NOMO-1 (cell line): Measurements from ENCODE around the gene SFMBT2.
"Not testable (repeated sequence)": the region's sequence is repeated elsewhere in the genome, so short reads cannot be mapped to it uniquely, and the experiment has no call there.

Experiments used
- DNase-seq, 2 experiments: peaks; one replicate each; lab custom pipeline; 2025; ENCODE audit not compliant: unreplicated experiment in 2 of 2; lab: John Stamatoyannopoulos, UW

The SFMBT2 gene

GRCh38 chr10:7403620-7404019 lies 7.2 kb downstream of the SFMBT2 start:
- peak; percentile 13 to 54 for DNase-seq

GRCh38 chr10:7401782-7402181 lies 9.1 kb downstream of the SFMBT2 start:
- DNase-seq, result no peak

DNA sequence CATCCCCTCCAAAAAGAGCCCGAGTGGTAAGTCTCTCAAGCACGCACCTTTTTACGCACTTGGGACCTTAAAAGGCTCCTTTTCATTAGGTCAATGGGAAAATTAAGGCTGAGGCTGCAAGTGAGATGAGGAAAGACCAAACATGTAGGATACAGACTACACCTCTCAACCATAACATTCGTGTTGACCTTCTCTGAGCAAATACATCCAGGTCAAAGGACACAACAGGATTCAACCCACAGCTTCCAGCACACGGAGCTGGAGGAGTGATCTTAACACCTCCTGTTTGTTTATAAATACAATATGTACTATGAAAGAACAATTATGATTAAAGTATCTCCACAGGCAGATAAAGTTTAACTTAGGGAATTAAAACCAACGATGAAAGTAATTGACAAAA lies 9.7 kb downstream of the SFMBT2 start:
- no peak for DNase-seq

- DNase-seq, result no peak
These were observed 10.6 kb downstream of the SFMBT2 start for GRCh38 chr10:7400068-7400715.

DNA sequence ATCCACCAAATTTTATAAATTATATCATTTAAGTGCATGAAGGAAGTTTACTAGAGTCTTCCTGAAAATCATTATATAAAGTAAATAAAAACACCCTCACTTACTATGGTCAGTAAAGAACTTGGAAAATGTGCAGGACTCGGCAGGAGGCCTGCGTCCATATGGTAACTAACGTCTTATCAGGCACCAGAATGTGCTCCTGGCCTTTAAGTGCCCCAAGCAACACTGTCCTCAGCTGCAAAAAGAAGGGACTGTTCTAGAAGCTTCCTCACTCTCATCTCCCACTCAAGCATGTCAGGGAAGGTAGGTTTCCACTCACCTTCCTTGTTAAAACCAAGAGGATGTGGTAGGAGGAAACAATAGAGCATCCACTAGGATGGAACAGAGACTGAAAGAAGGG lies 11.3 kb downstream of the SFMBT2 start:
- DNase-seq, result no peak

DNA sequence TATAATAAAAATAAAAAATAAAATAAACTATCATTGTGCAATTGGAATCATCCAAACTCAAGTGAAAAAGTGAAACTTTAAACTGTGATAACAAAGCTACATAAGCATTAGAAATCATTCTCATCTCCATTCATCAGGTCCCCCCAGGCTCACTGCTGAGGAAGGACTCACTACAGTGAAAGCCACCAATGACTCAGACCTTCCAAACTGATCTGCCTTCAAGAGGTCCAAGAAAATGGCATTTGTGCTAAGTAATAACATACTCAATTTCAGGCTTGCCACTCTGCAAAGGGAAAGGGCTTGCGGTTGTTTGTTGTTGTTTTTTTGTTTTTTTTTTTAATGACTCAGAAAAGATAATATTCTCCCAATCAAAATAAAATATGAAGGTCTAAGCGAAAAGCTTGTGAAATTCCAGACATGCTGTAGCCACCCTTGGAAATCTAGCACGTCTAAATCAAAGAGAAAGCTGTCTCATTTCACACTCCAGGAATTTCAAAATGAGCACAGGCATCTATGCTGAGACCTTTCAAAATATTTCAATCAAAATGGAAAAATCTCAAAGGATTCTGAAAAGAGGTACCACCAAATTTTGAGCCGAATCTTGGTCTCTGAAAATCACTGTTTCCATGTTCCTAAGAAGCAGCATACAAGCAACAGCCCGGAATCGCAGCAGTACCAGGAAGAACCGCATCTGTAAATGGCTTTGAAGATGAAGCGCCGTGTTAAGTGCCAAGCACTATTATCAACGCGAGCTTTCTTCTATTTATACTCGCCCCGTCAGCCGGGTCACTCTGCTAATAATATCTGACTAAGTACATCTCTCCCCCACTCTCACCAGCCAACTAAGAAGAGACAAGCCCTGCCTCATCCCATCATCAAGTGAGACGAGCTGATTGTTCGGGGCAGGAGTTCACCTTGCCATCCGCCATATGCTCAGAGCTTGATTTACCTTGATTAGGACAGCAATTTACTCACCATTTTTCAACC lies 13.5 kb downstream of the SFMBT2 start:
- no peak for DNase-seq

GRCh38 chr10:7392301-7392700 lies 18.5 kb downstream of the SFMBT2 start:
- DNase-seq, result not testable (repeated sequence)

DNA sequence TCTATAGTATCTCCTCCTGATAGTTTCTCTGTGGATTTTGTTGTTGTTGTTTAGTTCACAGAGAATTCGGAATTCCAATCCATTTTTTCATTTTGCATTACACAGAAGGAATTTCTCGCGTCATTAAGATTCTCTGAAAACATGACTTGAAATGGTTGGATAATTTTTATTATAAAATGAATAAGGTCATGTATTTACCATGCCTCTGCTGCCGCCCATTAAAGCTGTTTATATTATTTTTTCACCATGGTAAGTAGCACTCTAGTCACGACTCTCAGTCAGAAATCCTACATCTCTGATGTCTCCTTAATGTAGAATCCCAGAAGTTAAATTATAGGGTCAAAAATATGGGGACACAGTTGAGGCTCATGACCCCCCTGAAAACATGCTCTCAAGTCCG lies 19.1 kb downstream of the SFMBT2 start:
- DNase-seq, result no peak

- not testable (repeated sequence) for DNase-seq
These were observed 20.1 kb downstream of the SFMBT2 start for GRCh38 chr10:7390689-7391110.

- DNase-seq, result no peak
These were observed 21.0 kb downstream of the SFMBT2 start for GRCh38 chr10:7389844-7390243.

DNA sequence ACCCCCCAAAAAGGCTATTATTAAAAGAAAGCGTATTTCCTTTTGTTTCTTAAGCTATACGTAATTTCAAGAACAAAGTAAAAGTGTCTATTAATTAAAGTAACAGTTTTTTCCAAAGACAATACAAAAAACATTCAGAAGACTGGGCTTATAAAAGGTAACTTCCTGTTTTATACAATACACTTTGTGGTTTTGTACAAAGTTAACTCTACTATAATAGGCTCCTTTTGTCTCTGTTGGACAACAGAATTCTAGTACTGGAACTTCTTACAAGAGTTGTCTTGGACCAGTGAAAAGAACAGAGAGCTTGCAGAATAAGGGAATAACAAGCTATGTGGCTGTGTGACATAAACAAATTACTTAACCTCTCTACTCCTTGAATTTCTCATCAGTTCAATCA lies 21.5 kb downstream of the SFMBT2 start:
- DNase-seq, result peak in 1 of 2 experiments; percentile 35

GRCh38 chr10:7388602-7389001 lies 22.2 kb downstream of the SFMBT2 start:
- DNase-seq, result no peak

- DNase-seq, result not testable (repeated sequence)
These were observed 22.7 kb downstream of the SFMBT2 start for GRCh38 chr10:7388149-7388548.

GRCh38 chr10:7385114-7385513 lies 25.7 kb downstream of the SFMBT2 start:
- DNase-seq, result no peak

- DNase-seq, result no peak
These were observed 27.4 kb downstream of the SFMBT2 start for GRCh38 chr10:7383442-7383841.

- no peak for DNase-seq
These were observed 30.1 kb downstream of the SFMBT2 start for GRCh38 chr10:7380704-7381241.

DNA sequence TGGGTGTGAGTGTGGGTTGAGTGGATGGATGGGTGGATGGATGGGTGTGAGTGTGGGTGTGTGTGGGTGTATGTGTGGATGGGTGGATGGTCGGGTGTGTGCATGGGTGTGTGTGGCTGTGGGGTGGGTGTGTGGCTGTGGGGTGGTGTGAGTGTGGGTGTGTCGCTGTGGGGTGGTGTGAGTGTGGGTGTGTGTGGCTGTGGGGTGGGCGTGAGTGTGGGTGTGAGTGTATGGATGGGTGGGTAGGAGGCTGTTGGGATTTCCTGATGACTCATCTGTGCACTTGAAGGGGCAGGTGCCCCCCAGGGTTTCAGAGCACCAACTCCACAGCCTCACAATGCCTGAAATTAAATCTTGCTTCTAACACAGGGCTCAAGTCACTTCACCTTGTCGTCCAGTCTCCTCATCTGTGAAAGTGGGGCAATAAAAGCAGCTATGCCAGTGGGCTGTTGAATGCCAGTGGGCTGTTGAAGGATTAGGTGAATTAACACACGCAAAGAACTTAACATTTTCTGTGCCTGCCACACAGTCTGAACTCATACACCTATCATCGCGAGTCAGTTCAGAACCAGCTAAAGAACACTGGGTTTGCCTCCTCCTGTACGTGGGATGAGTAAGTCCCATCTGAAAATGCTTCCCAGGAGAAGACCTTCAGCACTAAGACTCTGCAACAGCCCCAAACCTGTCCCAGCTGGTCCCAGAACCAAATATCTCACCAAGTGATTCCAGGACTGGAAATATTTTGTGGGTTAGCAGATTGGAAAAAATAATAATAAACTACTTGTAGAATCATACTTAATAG lies 32.0 kb downstream of the SFMBT2 start:
- DNase-seq, result no peak

- no peak for DNase-seq
These were observed 33.1 kb downstream of the SFMBT2 start for GRCh38 chr10:7377614-7378248.

DNA sequence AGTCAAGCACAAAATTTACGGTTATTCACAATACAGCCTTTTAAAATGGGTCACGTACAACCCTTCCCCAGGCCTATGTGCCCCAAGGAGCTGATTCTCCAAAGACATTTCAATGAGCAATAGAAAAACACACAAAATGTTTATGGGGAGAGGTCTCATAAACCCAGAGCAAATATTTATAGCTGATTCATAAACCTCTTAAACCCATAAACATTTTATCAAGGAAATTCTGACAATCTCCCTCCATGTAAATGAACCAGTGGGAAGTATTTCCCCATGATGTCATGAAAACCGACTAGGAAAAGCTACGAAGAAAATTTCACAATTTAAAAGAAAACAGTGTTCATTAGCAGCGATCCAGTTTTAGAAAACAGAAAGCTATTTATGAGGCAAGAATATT lies 36.0 kb downstream of the SFMBT2 start:
- DNase-seq, result no peak

DNA sequence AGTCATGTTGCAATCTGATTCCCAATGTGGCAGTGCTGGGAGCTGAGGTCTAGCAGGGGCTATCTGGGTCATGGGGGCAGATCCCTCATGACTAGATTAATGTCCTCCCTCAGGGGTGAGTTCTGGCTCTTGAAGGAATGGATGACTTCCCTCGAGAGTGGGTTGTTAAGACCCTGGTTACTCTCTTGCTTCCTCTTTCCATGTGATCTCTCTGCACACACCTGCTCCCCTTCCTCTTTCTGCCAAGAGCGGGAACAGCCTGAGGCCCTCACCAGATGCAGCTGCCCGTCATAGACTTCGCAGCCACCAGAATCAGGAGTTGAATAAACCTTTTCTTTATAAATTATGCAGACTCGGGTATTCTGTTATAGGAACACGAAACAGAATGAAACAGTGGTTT lies 37.8 kb downstream of the SFMBT2 start:
- no peak for DNase-seq
